H1 (cell line): ENCODE results near the gene CLEC16A.

ENCODE experiments used
- CBX5 ChIP-seq: fragments of 300-800, 300-1000 bp; sonication (generic); IDR thresholded peaks from 2 replicates; pipeline ENCODE4 v1.7.1; 2016; ENCODE audit warnings: antibody characterized with exemption, low read length, low read depth
- RXRA ChIP-seq: IDR thresholded peaks from 2 replicates; pipeline ENCODE4 v1.6.1; 2011; ENCODE audit warnings: low read depth, mild to moderate bottlenecking, low read length, moderate library complexity; ENCODE audit not compliant: insufficient read depth
- SUZ12 ChIP-seq: fragments of 200-600 bp; sonication (generic); IDR thresholded peaks from 2 replicates; pipeline ENCODE4 v1.6.1; 2012; ENCODE audit warnings: mild to moderate bottlenecking, inconsistent platforms, low read length, moderate library complexity, mixed read lengths
- TF ChIP-seq, protein P1 (sequence below), 3 experiments: IDR thresholded peaks; 1 replicate in 2 of 3; 2 replicates in 1 of 3; pipeline versions ENCODE4 v1.5.1 to v1.6.1; 2011; ENCODE audit warnings: low read length in 3 of 3, mild to moderate bottlenecking in 3 of 3, inconsistent platforms in 2 of 3, low read depth in 1 of 3, moderate library complexity in 1 of 3; ENCODE audit not compliant: insufficient read depth in 1 of 3; ENCODE audit errors: control extremely low read depth in 1 of 3

GRCh38 chr16:11129378-11129781, 185.0 kb downstream of the CLEC16A start:
- TF ChIP-seq SUZ12 (no peak), RXRA (no peak), CBX5 (no peak)
- TF ChIP-seq, protein P1, sequence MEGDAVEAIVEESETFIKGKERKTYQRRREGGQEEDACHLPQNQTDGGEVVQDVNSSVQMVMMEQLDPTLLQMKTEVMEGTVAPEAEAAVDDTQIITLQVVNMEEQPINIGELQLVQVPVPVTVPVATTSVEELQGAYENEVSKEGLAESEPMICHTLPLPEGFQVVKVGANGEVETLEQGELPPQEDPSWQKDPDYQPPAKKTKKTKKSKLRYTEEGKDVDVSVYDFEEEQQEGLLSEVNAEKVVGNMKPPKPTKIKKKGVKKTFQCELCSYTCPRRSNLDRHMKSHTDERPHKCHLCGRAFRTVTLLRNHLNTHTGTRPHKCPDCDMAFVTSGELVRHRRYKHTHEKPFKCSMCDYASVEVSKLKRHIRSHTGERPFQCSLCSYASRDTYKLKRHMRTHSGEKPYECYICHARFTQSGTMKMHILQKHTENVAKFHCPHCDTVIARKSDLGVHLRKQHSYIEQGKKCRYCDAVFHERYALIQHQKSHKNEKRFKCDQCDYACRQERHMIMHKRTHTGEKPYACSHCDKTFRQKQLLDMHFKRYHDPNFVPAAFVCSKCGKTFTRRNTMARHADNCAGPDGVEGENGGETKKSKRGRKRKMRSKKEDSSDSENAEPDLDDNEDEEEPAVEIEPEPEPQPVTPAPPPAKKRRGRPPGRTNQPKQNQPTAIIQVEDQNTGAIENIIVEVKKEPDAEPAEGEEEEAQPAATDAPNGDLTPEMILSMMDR (IDR thresholded peaks at IDR 0.05; ENCODE audit: control extremely low read depth in 1 of 3, insufficient read depth in 1 of 3, low read depth in 1 of 3, low read length in 3 of 3): no peak
